ENCODE data around the gene PTPRG.

Gene PTPRG

GRCh38 chr3:61593446-61594029 lies 32.2 kb downstream of the PTPRG start:
- no peak for DNase-seq

GRCh38 chr3:61594144-61594963 lies 33.0 kb downstream of the PTPRG start:
- DNase-seq, result no peak

- DNase-seq, result no peak
These were observed 33.6 kb downstream of the PTPRG start for GRCh38 chr3:61594964-61595285.

GRCh38 chr3:61595288-61595687 lies 33.9 kb downstream of the PTPRG start:
- DNase-seq, result no peak

GRCh38 chr3:61595826-61596225 lies 34.5 kb downstream of the PTPRG start:
- no peak for DNase-seq

GRCh38 chr3:61597906-61598305 lies 36.5 kb downstream of the PTPRG start:
- DNase-seq, result no peak

- DNase-seq, result no peak
These were observed 38.8 kb downstream of the PTPRG start for GRCh38 chr3:61600195-61600594.

GRCh38 chr3:61601831-61602230 lies 40.5 kb downstream of the PTPRG start:
- no peak for DNase-seq

- no peak for DNase-seq
These were observed 41.1 kb downstream of the PTPRG start for GRCh38 chr3:61602466-61602865.

- DNase-seq, result no peak
These were observed 44.3 kb downstream of the PTPRG start for GRCh38 chr3:61605589-61606175.

GRCh38 chr3:61606196-61606595 lies 44.8 kb downstream of the PTPRG start:
- no peak for DNase-seq

- DNase-seq, result no peak
These were observed 46.7 kb downstream of the PTPRG start for GRCh38 chr3:61608072-61608471.

GRCh38 chr3:61608711-61609110 lies 47.3 kb downstream of the PTPRG start:
- DNase-seq, result no peak

GRCh38 chr3:61610316-61610715 lies 48.9 kb downstream of the PTPRG start:
- DNase-seq, result no peak

GRCh38 chr3:61612211-61613194 lies 51.1 kb downstream of the PTPRG start:
- DNase-seq, result no peak

GRCh38 chr3:61613666-61614065 lies 52.3 kb downstream of the PTPRG start:
- no peak for DNase-seq

GRCh38 chr3:61615643-61616042 lies 54.3 kb downstream of the PTPRG start:
- no peak for DNase-seq

- DNase-seq, result no peak
These were observed 55.2 kb downstream of the PTPRG start for GRCh38 chr3:61616586-61616985.

- no peak for DNase-seq
These were observed 55.7 kb downstream of the PTPRG start for GRCh38 chr3:61617041-61617440.

GRCh38 chr3:61617651-61618050 lies 56.3 kb downstream of the PTPRG start:
- DNase-seq, result no peak

GRCh38 chr3:61618231-61618630 lies 56.9 kb downstream of the PTPRG start:
- no peak for DNase-seq

GRCh38 chr3:61618871-61619270 lies 57.5 kb downstream of the PTPRG start:
- no peak for DNase-seq

- DNase-seq, result no peak
These were observed 58.7 kb downstream of the PTPRG start for GRCh38 chr3:61620073-61620472.

Measured in activated effector memory CD4-positive, alpha-beta T cell treated with Interleukin-2 at 50 U/mL for 16 hours (primary cell).